Measurements from ENCODE around the gene AP2B1. TPM values are rescaled to one million over a fixed set of nuclear protein-coding genes. Genes with fewer than 3 reads are reported as not detected.

The AP2B1 gene
- total and polyA plus RNA-seq, 9 of the 15 experiments (the other 6 are each of a cell fraction or from before 2014, with no cell fraction given): 60.1 to 287 (median 105) TPM

- no peak for TF ChIP-seq ELK1 (CRISPR knock-in tag; IDR thresholded peaks at IDR 0.05)
- no peak for TF ChIP-seq RFX1 (IDR thresholded peaks at IDR 0.05)
- TF ChIP-seq SIN3B (IDR thresholded peaks at IDR 0.05; ENCODE audit: low read depth): no peak
These were observed 9.6 kb downstream of the AP2B1 start (continued) for GRCh38 chr17:35596530-35597233.

- Histone ChIP-seq H3K27ac (ENCODE audit: extremely low read depth, low read depth, low read length) (no peak overlapping the region), H3K9me3 (replicated peaks; ENCODE audit: control insufficient read depth, insufficient read depth, low read depth, low read length) (no peaks in the 10 kb centered on the region), H3K79me2 (ENCODE audit: control insufficient read depth, insufficient read depth, low read length) (peaks cover 66% of the 10 kb centered on the region), H3K4me1 (replicated peaks in 1 of 2; ENCODE audit: control insufficient read depth in 2 of 2, insufficient read depth in 2 of 2, low read length in 2 of 2) (peaks cover 0 to 7% of the 10 kb centered on the region in 2 experiments; a peak in 1 of 5 replicates), H3K4me3 (no peak overlapping the region), H3K27me3 (ENCODE audit: control insufficient read depth in 2 of 2, insufficient read depth in 2 of 2, low read length in 2 of 2) (no peaks in the 10 kb centered on the region), H4K20me1 (replicated peaks; ENCODE audit: control insufficient read depth, insufficient read depth, low read length) (no peaks in the 10 kb centered on the region), H3K9ac (ENCODE audit: insufficient read depth in 1 of 2, low read depth in 2 of 2, low read length in 2 of 2) (no peak overlapping the region), H3K4me2 (ENCODE audit: insufficient read depth, low read length) (no peak overlapping the region), H3K9me1 (ENCODE audit: control insufficient read depth, insufficient read depth, low read length) (no peaks in the 10 kb centered on the region), H3K36me3 (ENCODE audit: control insufficient read depth, insufficient read depth, low read length) (peaks cover 100% of the 10 kb centered on the region), H2AFZ (ENCODE audit: low read depth, low read length) (no peak overlapping the region)
- intact Hi-C loops (cut with micrococcal nuclease) (no loop called here), in situ Hi-C loops (cut with MboI) (no loop called here)
- TF ChIP-seq ZNF224 (CRISPR knock-in tag; IDR thresholded peaks at IDR 0.05) (no peak), E2F3 (CRISPR knock-in tag; IDR thresholded peaks at IDR 0.05) (no peak), MTA3 (IDR thresholded peaks at IDR 0.05; ENCODE audit: borderline replicate concordance) (no peak)
- POLR2A ChIA-PET: interaction anchor here (0.5 to 5.0 kb wide), 5 partner anchors 8 to 22 kb away, joined by 3 to 30 read pairs (median 15); partner anchors contain the start of gene PEX12
- BruUV-seq (replicated peaks): no TSS peak
- no peak for DNase-seq (ENCODE audit: extremely low read depth in 1 of 4, low spot score in 3 of 4)
- WGBS (ENCODE audit: insufficient coverage, low coverage, missing lambda C conversion rate): 98% methylated on average over 4 of the region's 5 CpGs
- FAIRE-seq: no peak
- no peak; the same call in 2 of the 3 replicates for ATAC-seq
- CTCF ChIA-PET (ENCODE audit: low intra/inter-chr PET ratio): no interaction called here
These were observed 10.5 kb downstream of the AP2B1 start for GRCh38 chr17:35597604-35598003.

Data from K562 (cell line).